Amygdala (tissue), 56 donors: Measurements from ENCODE around the gene SFXN5.
A peak's percentile ranks its signal among the peaks of the same experiment; 100 is the strongest.
"Not testable (repeated sequence)": the region's sequence is repeated elsewhere in the genome, so short reads cannot be mapped to it uniquely, and the experiment has no call there.

ENCODE experiments used
- DNase-seq, 56 donors: peaks; one replicate each; lab custom pipeline; 2025; lab: John Stamatoyannopoulos, UW

SFXN5 gene

GRCh38 chr2:72917138-72917876 lies 154.2 kb downstream of the SFXN5 start, which contains the start of gene EMX1:
Gene EMX1 (plus strand): TSS chr2:72917519. CDS start chr2:72917853, 334 bp downstream.
- peak in 8 of 56 donors; percentile 20 to 58 (median 38) for DNase-seq

- no peak for DNase-seq
Observed at GRCh38 chr2:72916743-72917137, 154.8 kb downstream of the SFXN5 start.

GRCh38 chr2:72915907-72916742 lies 155.4 kb downstream of the SFXN5 start:
- DNase-seq: peak in 2 of 56 donors; percentile 27 to 40

GRCh38 chr2:72915320-72915906 lies 156.1 kb downstream of the SFXN5 start:
- DNase-seq: no peak

GRCh38 chr2:72914589-72915319 lies 156.8 kb downstream of the SFXN5 start:
- no peak for DNase-seq

GRCh38 chr2:72914206-72914559 lies 157.3 kb downstream of the SFXN5 start:
- no peak for DNase-seq

- DNase-seq: no peak
Observed at GRCh38 chr2:72913486-72914205, 157.9 kb downstream of the SFXN5 start.

- no peak for DNase-seq
Observed at GRCh38 chr2:72911256-72911655, 160.3 kb downstream of the SFXN5 start.

GRCh38 chr2:72908741-72909140 lies 162.8 kb downstream of the SFXN5 start:
- no peak for DNase-seq

- not testable (repeated sequence) for DNase-seq
Observed at GRCh38 chr2:72907369-72907768, 164.1 kb downstream of the SFXN5 start.

GRCh38 chr2:72901426-72901825 lies 170.1 kb downstream of the SFXN5 start:
- no peak for DNase-seq

- no peak for DNase-seq
Observed at GRCh38 chr2:72900191-72900825, 171.2 kb downstream of the SFXN5 start.

- DNase-seq: no peak
Observed at GRCh38 chr2:72898585-72898906, 173.0 kb downstream of the SFXN5 start.

- DNase-seq: no peak
Observed at GRCh38 chr2:72897785-72898584, 173.5 kb downstream of the SFXN5 start.

GRCh38 chr2:72896446-72896845 lies 175.1 kb downstream of the SFXN5 start:
- DNase-seq: no peak

GRCh38 chr2:72895759-72896281 lies 175.7 kb downstream of the SFXN5 start:
- DNase-seq: peak in 3 of 56 donors; percentile 9 to 19 (median 16)

- no peak for DNase-seq
Observed at GRCh38 chr2:72895154-72895553, 176.4 kb downstream of the SFXN5 start.

GRCh38 chr2:72894514-72894913 lies 177.0 kb downstream of the SFXN5 start:
- no peak for DNase-seq
